WTC11 (cell line): ENCODE results near the gene SPEM3.

Experiments
- CREB1 ChIP-seq: sonication (generic); formaldehyde crosslinking; IDR thresholded peaks from 2 replicates; pipeline ENCODE4 v1.8.0; 2023; ENCODE audit warnings: mild to moderate bottlenecking, missing genetic modification reagents
- FOXK1 ChIP-seq: sonication (generic); formaldehyde crosslinking; IDR thresholded peaks from 2 replicates; pipeline ENCODE4 v1.8.0; 2022; ENCODE audit warnings: mild to moderate bottlenecking, moderate library complexity, missing genetic modification reagents
- GTF2I ChIP-seq: fragments of 250-450 bp; sonication (Bioruptor Pico); conservative IDR thresholded peaks from 2 replicates; pipeline ENCODE4 v1.4.0; 2021; ENCODE audit warnings: mild to moderate bottlenecking
- IRF2 ChIP-seq: sonication (generic); formaldehyde crosslinking; IDR thresholded peaks from 2 replicates; pipeline ENCODE4 v1.8.0; 2022; ENCODE audit warnings: low read depth, missing genetic modification reagents, borderline replicate concordance
- SMAD3 ChIP-seq: sonication (generic); formaldehyde crosslinking; IDR thresholded peaks from 2 replicates; pipeline ENCODE4 v1.8.0; 2022; ENCODE audit warnings: missing genetic modification reagents, mild to moderate bottlenecking, borderline replicate concordance
- TP53 ChIP-seq: sonication (generic); formaldehyde crosslinking; IDR thresholded peaks from 2 replicates; pipeline ENCODE4 v1.8.1; 2023; ENCODE audit warnings: mild to moderate bottlenecking, missing genetic modification reagents
- ZNF121 ChIP-seq: sonication (generic); formaldehyde crosslinking; IDR thresholded peaks from 2 replicates; pipeline ENCODE4 v1.8.0; 2023; ENCODE audit warnings: missing genetic modification reagents
- TF ChIP-seq, protein P1 (sequence below): fragments of 200-600 bp; IDR thresholded peaks from 2 replicates; pipeline ENCODE4 v1.8.0; 2022; ENCODE audit warnings: antibody characterized with exemption
- TF ChIP-seq, protein P2 (sequence below): sonication (generic); formaldehyde crosslinking; IDR thresholded peaks from 2 replicates; pipeline ENCODE4 v1.8.1; 2023; ENCODE audit warnings: mild to moderate bottlenecking, moderate library complexity, missing genetic modification reagents
- TF ChIP-seq, protein P3 (sequence below): sonication (generic); formaldehyde crosslinking; IDR thresholded peaks from 2 replicates; pipeline ENCODE4 v1.8.1; 2023; ENCODE audit warnings: mild to moderate bottlenecking, missing genetic modification reagents, borderline replicate concordance
- TF ChIP-seq, protein P4 (sequence below): sonication (generic); formaldehyde crosslinking; IDR thresholded peaks from 2 replicates; pipeline ENCODE4 v1.8.0; 2022; ENCODE audit warnings: mild to moderate bottlenecking, missing genetic modification reagents
- TF ChIP-seq, protein P5 (sequence below): sonication (generic); formaldehyde crosslinking; conservative IDR thresholded peaks from 2 replicates; pipeline ENCODE4 v1.8.1; 2023; ENCODE audit warnings: mild to moderate bottlenecking, low read depth, missing genetic modification reagents, moderate library complexity
- TF ChIP-seq, protein P6 (sequence below): sonication (generic); formaldehyde crosslinking; IDR thresholded peaks from 2 replicates; pipeline ENCODE4 v1.8.0; 2022; ENCODE audit warnings: mild to moderate bottlenecking, missing genetic modification reagents

DNA sequence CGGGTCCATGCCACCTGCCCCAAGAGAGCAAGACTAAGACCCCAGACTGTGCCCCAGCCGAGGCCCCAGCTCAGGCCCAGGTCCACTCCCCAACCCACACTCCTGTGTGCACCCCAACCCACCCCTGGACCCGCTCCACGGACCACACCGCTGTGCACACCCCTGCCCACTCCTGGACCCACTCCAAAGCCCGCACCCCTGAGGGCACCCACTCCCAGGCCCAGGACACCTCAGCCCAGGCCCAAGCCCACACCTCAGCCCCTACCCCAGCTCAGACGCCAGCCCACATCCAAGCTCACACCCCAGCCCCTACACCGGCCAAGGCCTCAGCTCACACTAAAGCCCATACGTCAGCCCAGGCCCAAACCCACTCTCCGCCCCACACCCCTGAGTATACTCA, 1.1 kb downstream of the SPEM3 start:
- TF ChIP-seq, protein P1, sequence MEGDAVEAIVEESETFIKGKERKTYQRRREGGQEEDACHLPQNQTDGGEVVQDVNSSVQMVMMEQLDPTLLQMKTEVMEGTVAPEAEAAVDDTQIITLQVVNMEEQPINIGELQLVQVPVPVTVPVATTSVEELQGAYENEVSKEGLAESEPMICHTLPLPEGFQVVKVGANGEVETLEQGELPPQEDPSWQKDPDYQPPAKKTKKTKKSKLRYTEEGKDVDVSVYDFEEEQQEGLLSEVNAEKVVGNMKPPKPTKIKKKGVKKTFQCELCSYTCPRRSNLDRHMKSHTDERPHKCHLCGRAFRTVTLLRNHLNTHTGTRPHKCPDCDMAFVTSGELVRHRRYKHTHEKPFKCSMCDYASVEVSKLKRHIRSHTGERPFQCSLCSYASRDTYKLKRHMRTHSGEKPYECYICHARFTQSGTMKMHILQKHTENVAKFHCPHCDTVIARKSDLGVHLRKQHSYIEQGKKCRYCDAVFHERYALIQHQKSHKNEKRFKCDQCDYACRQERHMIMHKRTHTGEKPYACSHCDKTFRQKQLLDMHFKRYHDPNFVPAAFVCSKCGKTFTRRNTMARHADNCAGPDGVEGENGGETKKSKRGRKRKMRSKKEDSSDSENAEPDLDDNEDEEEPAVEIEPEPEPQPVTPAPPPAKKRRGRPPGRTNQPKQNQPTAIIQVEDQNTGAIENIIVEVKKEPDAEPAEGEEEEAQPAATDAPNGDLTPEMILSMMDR, result no peak
- TF ChIP-seq ZNF121 (CRISPR knock-in tag), result no peak
- TF ChIP-seq, protein P2, sequence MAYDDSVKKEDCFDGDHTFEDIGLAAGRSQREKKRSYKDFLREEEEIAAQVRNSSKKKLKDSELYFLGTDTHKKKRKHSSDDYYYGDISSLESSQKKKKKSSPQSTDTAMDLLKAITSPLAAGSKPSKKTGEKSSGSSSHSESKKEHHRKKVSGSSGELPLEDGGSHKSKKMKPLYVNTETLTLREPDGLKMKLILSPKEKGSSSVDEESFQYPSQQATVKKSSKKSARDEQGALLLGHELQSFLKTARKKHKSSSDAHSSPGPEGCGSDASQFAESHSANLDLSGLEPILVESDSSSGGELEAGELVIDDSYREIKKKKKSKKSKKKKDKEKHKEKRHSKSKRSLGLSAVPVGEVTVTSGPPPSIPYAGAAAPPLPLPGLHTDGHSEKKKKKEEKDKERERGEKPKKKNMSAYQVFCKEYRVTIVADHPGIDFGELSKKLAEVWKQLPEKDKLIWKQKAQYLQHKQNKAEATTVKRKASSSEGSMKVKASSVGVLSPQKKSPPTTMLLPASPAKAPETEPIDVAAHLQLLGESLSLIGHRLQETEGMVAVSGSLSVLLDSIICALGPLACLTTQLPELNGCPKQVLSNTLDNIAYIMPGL (CRISPR knock-in tag), result no peak
- TF ChIP-seq CREB1 (CRISPR knock-in tag), result no peak
- no peak for TF ChIP-seq TP53 (CRISPR knock-in tag)
- TF ChIP-seq GTF2I, result no peak
- TF ChIP-seq, protein P3, sequence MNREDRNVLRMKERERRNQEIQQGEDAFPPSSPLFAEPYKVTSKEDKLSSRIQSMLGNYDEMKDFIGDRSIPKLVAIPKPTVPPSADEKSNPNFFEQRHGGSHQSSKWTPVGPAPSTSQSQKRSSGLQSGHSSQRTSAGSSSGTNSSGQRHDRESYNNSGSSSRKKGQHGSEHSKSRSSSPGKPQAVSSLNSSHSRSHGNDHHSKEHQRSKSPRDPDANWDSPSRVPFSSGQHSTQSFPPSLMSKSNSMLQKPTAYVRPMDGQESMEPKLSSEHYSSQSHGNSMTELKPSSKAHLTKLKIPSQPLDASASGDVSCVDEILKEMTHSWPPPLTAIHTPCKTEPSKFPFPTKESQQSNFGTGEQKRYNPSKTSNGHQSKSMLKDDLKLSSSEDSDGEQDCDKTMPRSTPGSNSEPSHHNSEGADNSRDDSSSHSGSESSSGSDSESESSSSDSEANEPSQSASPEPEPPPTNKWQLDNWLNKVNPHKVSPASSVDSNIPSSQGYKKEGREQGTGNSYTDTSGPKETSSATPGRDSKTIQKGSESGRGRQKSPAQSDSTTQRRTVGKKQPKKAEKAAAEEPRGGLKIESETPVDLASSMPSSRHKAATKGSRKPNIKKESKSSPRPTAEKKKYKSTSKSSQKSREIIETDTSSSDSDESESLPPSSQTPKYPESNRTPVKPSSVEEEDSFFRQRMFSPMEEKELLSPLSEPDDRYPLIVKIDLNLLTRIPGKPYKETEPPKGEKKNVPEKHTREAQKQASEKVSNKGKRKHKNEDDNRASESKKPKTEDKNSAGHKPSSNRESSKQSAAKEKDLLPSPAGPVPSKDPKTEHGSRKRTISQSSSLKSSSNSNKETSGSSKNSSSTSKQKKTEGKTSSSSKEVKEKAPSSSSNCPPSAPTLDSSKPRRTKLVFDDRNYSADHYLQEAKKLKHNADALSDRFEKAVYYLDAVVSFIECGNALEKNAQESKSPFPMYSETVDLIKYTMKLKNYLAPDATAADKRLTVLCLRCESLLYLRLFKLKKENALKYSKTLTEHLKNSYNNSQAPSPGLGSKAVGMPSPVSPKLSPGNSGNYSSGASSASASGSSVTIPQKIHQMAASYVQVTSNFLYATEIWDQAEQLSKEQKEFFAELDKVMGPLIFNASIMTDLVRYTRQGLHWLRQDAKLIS (CRISPR knock-in tag), result no peak
- TF ChIP-seq, protein P4, sequence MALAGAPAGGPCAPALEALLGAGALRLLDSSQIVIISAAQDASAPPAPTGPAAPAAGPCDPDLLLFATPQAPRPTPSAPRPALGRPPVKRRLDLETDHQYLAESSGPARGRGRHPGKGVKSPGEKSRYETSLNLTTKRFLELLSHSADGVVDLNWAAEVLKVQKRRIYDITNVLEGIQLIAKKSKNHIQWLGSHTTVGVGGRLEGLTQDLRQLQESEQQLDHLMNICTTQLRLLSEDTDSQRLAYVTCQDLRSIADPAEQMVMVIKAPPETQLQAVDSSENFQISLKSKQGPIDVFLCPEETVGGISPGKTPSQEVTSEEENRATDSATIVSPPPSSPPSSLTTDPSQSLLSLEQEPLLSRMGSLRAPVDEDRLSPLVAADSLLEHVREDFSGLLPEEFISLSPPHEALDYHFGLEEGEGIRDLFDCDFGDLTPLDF (CRISPR knock-in tag), result no peak
- TF ChIP-seq, protein P5, sequence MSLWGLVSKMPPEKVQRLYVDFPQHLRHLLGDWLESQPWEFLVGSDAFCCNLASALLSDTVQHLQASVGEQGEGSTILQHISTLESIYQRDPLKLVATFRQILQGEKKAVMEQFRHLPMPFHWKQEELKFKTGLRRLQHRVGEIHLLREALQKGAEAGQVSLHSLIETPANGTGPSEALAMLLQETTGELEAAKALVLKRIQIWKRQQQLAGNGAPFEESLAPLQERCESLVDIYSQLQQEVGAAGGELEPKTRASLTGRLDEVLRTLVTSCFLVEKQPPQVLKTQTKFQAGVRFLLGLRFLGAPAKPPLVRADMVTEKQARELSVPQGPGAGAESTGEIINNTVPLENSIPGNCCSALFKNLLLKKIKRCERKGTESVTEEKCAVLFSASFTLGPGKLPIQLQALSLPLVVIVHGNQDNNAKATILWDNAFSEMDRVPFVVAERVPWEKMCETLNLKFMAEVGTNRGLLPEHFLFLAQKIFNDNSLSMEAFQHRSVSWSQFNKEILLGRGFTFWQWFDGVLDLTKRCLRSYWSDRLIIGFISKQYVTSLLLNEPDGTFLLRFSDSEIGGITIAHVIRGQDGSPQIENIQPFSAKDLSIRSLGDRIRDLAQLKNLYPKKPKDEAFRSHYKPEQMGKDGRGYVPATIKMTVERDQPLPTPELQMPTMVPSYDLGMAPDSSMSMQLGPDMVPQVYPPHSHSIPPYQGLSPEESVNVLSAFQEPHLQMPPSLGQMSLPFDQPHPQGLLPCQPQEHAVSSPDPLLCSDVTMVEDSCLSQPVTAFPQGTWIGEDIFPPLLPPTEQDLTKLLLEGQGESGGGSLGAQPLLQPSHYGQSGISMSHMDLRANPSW, result no peak
- no peak for TF ChIP-seq SMAD3 (CRISPR knock-in tag)
- no peak for TF ChIP-seq IRF2 (CRISPR knock-in tag)
- TF ChIP-seq, protein P6, sequence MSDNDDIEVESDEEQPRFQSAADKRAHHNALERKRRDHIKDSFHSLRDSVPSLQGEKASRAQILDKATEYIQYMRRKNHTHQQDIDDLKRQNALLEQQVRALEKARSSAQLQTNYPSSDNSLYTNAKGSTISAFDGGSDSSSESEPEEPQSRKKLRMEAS (CRISPR knock-in tag), result no peak
- no peak for TF ChIP-seq FOXK1 (CRISPR knock-in tag)
